Smooth muscle cell of the umbilical artery (primary cell): ENCODE data around the gene FBLN5. TPM values are rescaled to one million over a fixed set of nuclear protein-coding genes. Genes with fewer than 3 reads are reported as not detected.

Source experiments
- total RNA-seq: library from RNA; depleted of rRNA; stranded (reverse); fragments of >200 nt; gene quantifications from 2 replicates; pipeline ENCODE4 v1.2.3, GENCODE V29; 2014

FBLN5 gene
- total RNA-seq = 20.4 and 31.5 TPM in 2 replicates

GRCh38 chr14:91947475-91948184 is at the start of gene FBLN5:
TSS of gene FBLN5 (minus strand) at chr14:91947694. CDS start at chr14:91947229, 465 bp downstream.

GRCh38 chr14:91867316-91867988 is 80.0 kb downstream of the FBLN5 start, which contains the start of gene TC2N:
TSS of gene TC2N (minus strand) at chr14:91867536. CDS start at chr14:91813769, 53,767 bp downstream.

Other genes with a start within 250 kb of the FBLN5 start
- gene CATSPERB, start 215.6 kb downstream of the FBLN5 start, total RNA-seq = not detected in 2 replicates
- gene TC2N, start 80.2 kb downstream of the FBLN5 start, total RNA-seq = under 0.01 and 0.18 TPM in 2 replicates
- 43.1 and 67.0 TPM in 2 replicates for gene TRIP11, start 92.4 kb upstream of the FBLN5 start, total RNA-seq
- 30.6 and 54.3 TPM in 2 replicates for gene ATXN3, start 158.9 kb upstream of the FBLN5 start, total RNA-seq
- gene NDUFB1, start 174.0 kb upstream of the FBLN5 start, total RNA-seq = 42.5 and 215 TPM in 2 replicates
- 62.4 and 96.1 TPM in 2 replicates for gene CPSF2, start 174.3 kb upstream of the FBLN5 start, total RNA-seq